Pancreas (tissue), 10 donors: ENCODE data around the gene FBLN2. TPM values are rescaled to one million over a fixed set of nuclear protein-coding genes. Genes with fewer than 3 reads are reported as not detected.

Experiments used
- ATAC-seq, 4 donors: fragments of 200-7000 bp; cut with Tn5 transposase; one replicate each; pipeline versions ENCODE4 v1.8.0 to v1.9.1; 2020; ENCODE audit warnings: mild to moderate bottlenecking in 4 of 4, moderate library complexity in 4 of 4
- DNase-seq, 6 donors: peaks; one replicate each; pipeline ENCODE4 v3.0.0-alpha.2; 2020
- FAIRE-seq: peaks from 2 replicates; lab custom pipeline; 2012; peaks lifted over from hg19 to GRCh38; lab: Jason Lieb, UNC
- H3K27ac ChIP-seq, 4 donors: fragments of 200-600 bp; sonication (generic); 1 replicate in 3 of 4; 2 replicates in 1 of 4; pipeline versions ENCODE4 v1.5.0 to v1.8.0; 2020
- H3K27me3 ChIP-seq, 4 donors: fragments of 200-600 bp; one replicate each; pipeline ENCODE4 v1.8.0; 2021
- H3K36me3 ChIP-seq, 3 donors: fragments of 200-600 bp; sonication (generic) in 1 of 3; one replicate each; pipeline versions ENCODE4 v1.5.0 to v1.8.0; 2020 to 2021
- H3K4me1 ChIP-seq, 3 donors: fragments of 200-600 bp; one replicate each; pipeline ENCODE4 v1.8.0; 2021
- H3K4me3 ChIP-seq, 4 donors: fragments of 200-600 bp; sonication (generic) in 2 of 4; one replicate each; pipeline versions ENCODE4 v1.5.0 to v1.8.0; 2020 to 2021
- H3K9me3 ChIP-seq, 4 donors: fragments of 200-600 bp; one replicate each; pipeline ENCODE4 v1.8.0; 2021
- WGBS, 2 donors: extraction: QIAGEN DNeasy Blood & Tissue Kit; methylation state at CpG; one replicate each; pipeline ENCODE4 v1.1.7; 2013; 5-methylcytosine and 5-hydroxymethylcytosine counted together
- intact Hi-C, 3 donors: fragments of 100-400 bp; cut with DNase I; formaldehyde crosslinking; loops; one replicate each; pipeline versions ENCODE4 v1.11.1 to v1.14.2; 2022
- polyA plus RNA-seq, 2 donors: library from polyadenylated mRNA; stranded (reverse); fragments of 200-250 nt; gene quantifications; one replicate each; pipeline ENCODE4 v1.2.3, GENCODE V29; 2013
- total RNA-seq, 6 donors: library from RNA; stranded (reverse); fragmentation: NEBNext Ultra II Directional in 4 of 6; extraction: Animal tissue kit (Norgen Biotek cat#: 25700) in 4 of 6; gene quantifications; one replicate each; pipeline versions ENCODE4 v1.2.1 to v1.2.4, GENCODE V29; 2021 to 2023
- TF ChIP-seq, protein P1 (sequence below), 4 donors: fragments of 200-600 bp; sonication (generic) in 3 of 4; IDR thresholded peaks; one replicate each; pipeline versions ENCODE4 v1.5.0 to v1.8.0; 2021; ENCODE audit warnings: antibody characterized with exemption in 4 of 4
- donor health status: healthy with polysubstance abuse.
- donor health status: DM: no; HTN: no; CAD: no; lungs with moderate emphysema.
- donor health status: DM: no; HTN: no; CAD: no.
- donor health status: control.
- donor health status: control.
- donor health status: Bipolar disorder and iron deficiency.
- donor health status: DM: yes; HTN: yes; CAD: no.
- donor health status: DM: no; HTN: no; CAD: no.
- donor health status: DM: no; HTN: no; CAD: no.
- donor health status: DM: yes; HTN: yes; CAD: no.

Gene FBLN2
- total and polyA plus RNA-seq, 8 donors = 2.4 to 21.8 (median 4.2) TPM

DNA sequence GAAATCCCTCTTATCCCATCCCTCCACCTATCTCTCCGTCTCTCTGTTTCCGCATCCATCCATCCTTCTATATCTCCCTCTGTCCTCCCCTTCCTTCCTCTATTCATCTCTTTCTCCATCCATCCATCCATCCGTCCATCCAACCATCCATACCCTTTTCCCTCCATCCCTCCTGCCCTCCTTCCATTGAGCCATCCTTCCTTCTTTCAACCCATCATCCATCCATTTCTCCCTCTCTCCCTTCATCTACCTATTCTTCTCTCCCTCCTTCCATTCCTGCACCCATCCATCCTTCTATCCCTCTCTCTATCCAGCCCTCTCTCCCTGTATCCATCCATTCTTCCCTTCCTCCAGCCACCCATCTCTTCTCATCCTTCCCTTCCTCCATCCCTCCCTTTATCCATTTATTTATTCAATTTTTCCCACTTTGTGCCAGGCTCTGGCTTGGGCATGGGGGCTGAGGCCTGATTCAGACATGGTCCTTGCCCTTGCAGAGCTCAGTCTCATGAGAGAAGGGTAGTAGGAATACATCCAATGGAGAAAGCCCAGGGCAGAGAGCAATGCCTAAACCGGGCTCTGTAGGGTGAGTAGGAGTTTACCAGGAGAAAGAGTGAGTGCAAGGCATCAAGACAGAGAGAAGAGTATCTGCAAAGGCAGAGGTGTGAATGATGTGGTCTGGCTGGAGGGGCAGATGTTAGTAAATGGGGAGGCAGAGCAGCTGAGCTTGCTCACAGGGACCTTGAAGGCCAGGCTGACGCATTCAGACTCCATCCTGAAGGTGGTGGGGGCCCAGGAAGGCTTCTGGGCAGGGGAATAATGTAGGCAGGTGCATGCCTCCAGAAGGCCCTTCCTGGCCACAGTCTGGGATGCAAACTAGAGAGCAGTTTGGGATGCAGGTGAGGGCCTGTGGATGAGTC lies 19.5 kb upstream of the FBLN2 start:
- no peak for ATAC-seq
- intact Hi-C loops = no loop called here
- Histone ChIP-seq H3K27ac (no peak overlapping the region), H3K4me3 (no peak overlapping the region), H3K9me3 (no peaks in the 10 kb centered on the region), H3K27me3 (no peaks in the 10 kb centered on the region), H3K4me1 (no peaks in the 10 kb centered on the region), H3K36me3 (no peaks in the 10 kb centered on the region)
- WGBS, 2 donors = 71 to 76% methylated on average over 5 of the region's 5 CpGs
- TF ChIP-seq, protein P1, sequence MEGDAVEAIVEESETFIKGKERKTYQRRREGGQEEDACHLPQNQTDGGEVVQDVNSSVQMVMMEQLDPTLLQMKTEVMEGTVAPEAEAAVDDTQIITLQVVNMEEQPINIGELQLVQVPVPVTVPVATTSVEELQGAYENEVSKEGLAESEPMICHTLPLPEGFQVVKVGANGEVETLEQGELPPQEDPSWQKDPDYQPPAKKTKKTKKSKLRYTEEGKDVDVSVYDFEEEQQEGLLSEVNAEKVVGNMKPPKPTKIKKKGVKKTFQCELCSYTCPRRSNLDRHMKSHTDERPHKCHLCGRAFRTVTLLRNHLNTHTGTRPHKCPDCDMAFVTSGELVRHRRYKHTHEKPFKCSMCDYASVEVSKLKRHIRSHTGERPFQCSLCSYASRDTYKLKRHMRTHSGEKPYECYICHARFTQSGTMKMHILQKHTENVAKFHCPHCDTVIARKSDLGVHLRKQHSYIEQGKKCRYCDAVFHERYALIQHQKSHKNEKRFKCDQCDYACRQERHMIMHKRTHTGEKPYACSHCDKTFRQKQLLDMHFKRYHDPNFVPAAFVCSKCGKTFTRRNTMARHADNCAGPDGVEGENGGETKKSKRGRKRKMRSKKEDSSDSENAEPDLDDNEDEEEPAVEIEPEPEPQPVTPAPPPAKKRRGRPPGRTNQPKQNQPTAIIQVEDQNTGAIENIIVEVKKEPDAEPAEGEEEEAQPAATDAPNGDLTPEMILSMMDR (IDR thresholded peaks at IDR 0.05) = no peak
- DNase-seq = no peak
- FAIRE-seq = no peak

DNA sequence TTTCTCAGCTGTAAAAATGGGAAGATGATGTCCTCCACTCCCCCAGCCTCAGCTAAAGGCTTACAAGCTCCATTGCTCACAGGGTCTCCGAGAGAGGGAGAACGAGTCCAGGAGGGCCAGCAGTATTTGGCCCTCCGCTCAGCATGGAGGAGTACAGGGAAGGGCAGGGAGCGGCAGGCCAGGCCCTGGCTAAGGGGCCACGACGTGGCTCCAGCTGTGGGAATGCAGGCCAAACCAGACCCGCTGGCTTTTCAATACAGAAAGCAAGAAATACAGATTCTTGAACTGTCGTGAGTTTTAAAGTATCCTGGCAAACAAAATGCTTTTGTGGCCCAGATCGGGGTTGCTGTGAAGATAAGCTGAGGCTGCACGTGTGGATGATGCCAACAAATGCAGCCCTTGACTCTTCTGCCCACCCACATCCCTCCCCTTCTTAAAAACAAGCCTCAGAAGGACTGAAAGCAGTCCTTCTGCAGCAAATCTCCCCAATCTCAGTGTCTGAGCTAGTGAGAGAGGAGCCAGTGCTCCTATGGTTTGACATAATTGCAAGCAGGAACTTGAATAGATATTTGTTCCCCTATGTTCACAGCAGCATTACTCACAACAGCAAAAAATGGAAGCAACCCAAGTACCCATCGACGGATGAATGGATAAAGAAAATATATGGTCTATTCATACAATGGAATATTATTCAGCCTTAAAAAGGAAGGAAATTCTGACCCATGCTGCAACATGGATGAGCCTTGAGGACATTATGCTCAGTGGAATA lies 18.5 kb upstream of the FBLN2 start:
- no peaks in the 10 kb centered on the region for H3K36me3 ChIP-seq
- FAIRE-seq = no peak

GRCh38 chr3:13532085-13532484 lies 16.8 kb upstream of the FBLN2 start:
- Histone ChIP-seq H3K9me3 (no peaks in the 10 kb centered on the region), H3K27me3 (no peaks in the 10 kb centered on the region), H3K4me3 (no peak overlapping the region), H3K27ac (no peak overlapping the region), H3K4me1 (no peaks in the 10 kb centered on the region), H3K36me3 (no peaks in the 10 kb centered on the region)
- no peak for DNase-seq
- WGBS, 2 donors = 78 to 84% methylated on average over 9 of the region's 9 CpGs
- no peak for FAIRE-seq
- intact Hi-C loops = no loop called here
- ATAC-seq = peak in 1 of 4 donors; percentile 19
- TF ChIP-seq, protein P1 (IDR thresholded peaks at IDR 0.05) = no peak

More for the DNA sequence above, 18.5 kb upstream of the FBLN2 start:
- intact Hi-C loops = no loop called here
- 76 to 77% methylated on average over 12 of the region's 12 CpGs for WGBS, 2 donors
- DNase-seq (no peak), ATAC-seq (no peak)
- TF ChIP-seq, protein P1 (IDR thresholded peaks at IDR 0.05) = no peak
- no peaks in the 10 kb centered on the region for H3K4me1 ChIP-seq
- H3K27me3 ChIP-seq = no peaks in the 10 kb centered on the region
- H3K27ac ChIP-seq = no peak overlapping the region
- no peak overlapping the region for H3K4me3 ChIP-seq
- no peaks in the 10 kb centered on the region for H3K9me3 ChIP-seq

- no peaks in the 10 kb centered on the region for H3K36me3 ChIP-seq
- intact Hi-C loops = no loop called here
- no peaks in the 10 kb centered on the region for H3K4me1 ChIP-seq
- no peak for FAIRE-seq
- TF ChIP-seq, protein P1 (IDR thresholded peaks at IDR 0.05) = no peak
- H3K4me3 ChIP-seq = no peak overlapping the region
- no peaks in the 10 kb centered on the region for H3K27me3 ChIP-seq
- H3K9me3 ChIP-seq = no peaks in the 10 kb centered on the region
- no peak for ATAC-seq
- WGBS, 2 donors = 76 to 93% methylated on average over 5 of the region's 5 CpGs
- no peak overlapping the region for H3K27ac ChIP-seq
- DNase-seq = no peak
Observed at GRCh38 chr3:13532631-13533030, 16.3 kb upstream of the FBLN2 start.
